Activated naive CD4-positive, alpha-beta T cell treated with anti-CD3 and anti-CD28 coated beads for 36 hours (primary cell): ENCODE measurements around the gene CD96. TPM values are rescaled to one million over a fixed set of nuclear protein-coding genes. Genes with fewer than 3 reads are reported as not detected.

Source experiments
- CTCF ChIA-PET: fragments of 350-600 bp; sonication (Branson Sonifier 250); formaldehyde crosslinking; loops from one replicate; lab custom pipeline; 2021; ENCODE audit warnings: antibody characterized with exemption; lab: Charles Lee
- DNase-seq: peaks from one replicate; pipeline ENCODE4 v3.0.0-alpha.2; 2020
- H3K27ac Mint-ChIP-seq: one replicate; pipeline ENCODE4 v1.8.0; 2021; ENCODE audit warnings: mild to moderate bottlenecking, mixed read lengths
- H3K27me3 Mint-ChIP-seq: one replicate; pipeline ENCODE4 v1.8.0; 2021; ENCODE audit warnings: low read depth, mixed read lengths
- H3K36me3 Mint-ChIP-seq: one replicate; pipeline ENCODE4 v1.8.0; 2021; ENCODE audit warnings: low read depth, mixed read lengths
- H3K4me1 Mint-ChIP-seq: one replicate; pipeline ENCODE4 v1.8.0; 2021; ENCODE audit warnings: low read depth, mixed read lengths
- H3K4me3 Mint-ChIP-seq: one replicate; pipeline ENCODE4 v1.8.0; 2021; ENCODE audit warnings: mild to moderate bottlenecking, moderate library complexity, mixed read lengths
- H3K9me3 Mint-ChIP-seq: one replicate; pipeline ENCODE4 v1.8.0; 2021; ENCODE audit warnings: mixed read lengths
- intact Hi-C: fragments of 100-400 bp; cut with micrococcal nuclease; formaldehyde crosslinking; loops from one replicate; pipeline ENCODE4 v1.15.1; 2023
- total RNA-seq, 2 experiments: library from RNA; stranded (reverse); gene quantifications; one replicate each; pipeline ENCODE4 v1.2.3, GENCODE V29; 2021

CD96 gene
- total RNA-seq, 2 experiments from 2014 or later, result 52.7 to 61.8 TPM

DNA sequence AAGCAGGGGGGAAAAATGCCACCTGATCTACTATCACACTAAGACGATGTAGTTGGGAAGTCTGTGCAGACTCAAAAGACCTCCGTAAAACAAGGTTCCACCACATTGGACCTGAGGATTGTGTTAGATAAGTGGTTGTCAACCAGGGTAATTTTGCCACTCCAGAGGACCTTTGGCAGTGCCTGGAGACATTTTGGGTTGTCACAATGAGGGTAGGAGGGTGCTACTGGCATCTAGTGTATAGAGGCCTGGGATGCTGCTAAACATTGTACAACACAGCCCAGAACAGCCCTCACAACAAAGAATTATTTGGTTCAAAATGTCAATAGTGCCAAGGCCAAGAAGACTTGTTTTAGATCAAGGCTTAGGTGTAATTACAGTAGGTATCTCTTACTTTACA, 67.7 kb downstream of the CD96 start:
- Mint-ChIP-seq H3K36me3 (peaks cover 36% of the 10 kb centered on the region), H3K9me3 (no peaks in the 10 kb centered on the region), H3K27me3 (no peaks in the 10 kb centered on the region), H3K4me3 (no peak overlapping the region), H3K4me1 (peaks cover 94% of the 10 kb centered on the region), H3K27ac (peak overlapping the region; percentile 97)
- DNase-seq, result peak; percentile 25
- CTCF ChIA-PET, result interaction anchor here (1.1 to 2.1 kb wide), 5 partner anchors 13 to 60 kb away, joined by 5 to 8 read pairs (median 6); partner anchors contain the start of gene ZBED2
- intact Hi-C loops, result loop anchor here (1.0 to 10.0 kb wide), 10 partner anchors 14 to 1805 kb away; partner anchors contain the start of genes CD200, CD96, GCSAM and ZBED2

DNA sequence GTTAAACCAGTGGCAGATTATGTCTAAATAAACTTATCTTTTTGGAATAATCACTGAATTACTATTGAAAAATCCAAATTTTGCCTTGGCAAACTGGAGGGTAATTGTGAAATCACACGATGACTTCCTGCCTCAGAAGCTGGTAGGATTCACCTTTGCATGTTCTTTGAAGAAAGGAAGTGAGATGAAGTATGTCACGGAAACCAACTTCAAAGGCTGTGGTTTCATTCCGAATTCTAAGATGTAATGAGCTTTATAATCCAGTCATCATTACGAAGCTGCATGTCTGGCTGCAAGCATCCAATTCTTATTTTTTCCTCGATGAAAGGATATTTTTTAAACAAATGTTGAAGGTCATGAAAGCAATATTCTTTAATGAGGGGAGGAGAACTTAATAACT, 68.2 kb downstream of the CD96 start:
- CTCF ChIA-PET, result interaction anchor here (0.7 to 2.1 kb wide), 7 partner anchors 8 to 59 kb away, joined by 3 to 8 read pairs (median 5); partner anchors contain the start of gene ZBED2
- Mint-ChIP-seq H3K36me3 (peaks cover 37% of the 10 kb centered on the region), H3K27me3 (no peaks in the 10 kb centered on the region), H3K4me3 (peak overlapping the region; percentile 56), H3K4me1 (peaks cover 94% of the 10 kb centered on the region), H3K9me3 (no peaks in the 10 kb centered on the region), H3K27ac (peak overlapping the region; percentile 97)
- peak; percentile 71 for DNase-seq
- intact Hi-C loops, result loop anchor here (1.0 to 10.0 kb wide), 8 partner anchors 15 to 1805 kb away; partner anchors contain the start of genes CD96 and ZBED2

DNA sequence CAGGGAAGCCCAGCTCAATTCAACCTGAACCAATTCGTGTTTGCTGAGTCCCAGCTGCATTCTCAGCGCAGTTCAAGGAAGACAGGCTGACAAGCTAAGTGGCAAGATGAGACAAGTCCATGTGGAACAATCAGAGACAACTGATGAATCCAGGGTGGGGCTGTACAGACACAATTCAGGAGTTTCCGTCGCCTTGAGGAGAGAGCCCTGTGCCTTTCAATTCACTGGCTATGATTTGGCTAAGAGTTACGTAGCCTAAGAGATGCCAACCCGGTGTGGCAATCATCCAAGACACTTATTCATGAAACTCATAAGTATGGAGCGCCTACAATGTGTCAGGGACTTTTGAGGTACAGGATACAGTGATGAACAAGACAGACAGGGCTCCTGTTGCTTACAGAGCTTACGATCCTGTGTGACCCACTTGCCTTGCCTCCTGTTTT, 68.6 kb downstream of the CD96 start:
- peak; percentile 69 for DNase-seq
- no peaks in the 10 kb centered on the region for H3K9me3 Mint-ChIP-seq
- peak overlapping the region; percentile 56 for H3K4me3 Mint-ChIP-seq
- peak overlapping the region; percentile 97 for H3K27ac Mint-ChIP-seq
- H3K27me3 Mint-ChIP-seq, result no peaks in the 10 kb centered on the region
- H3K36me3 Mint-ChIP-seq, result peaks cover 37% of the 10 kb centered on the region
- intact Hi-C loops, result loop anchor here (1.0 to 10.0 kb wide), 8 partner anchors 15 to 1806 kb away; partner anchors contain the start of genes CD96 and ZBED2
- peaks cover 94% of the 10 kb centered on the region for H3K4me1 Mint-ChIP-seq
- CTCF ChIA-PET, result interaction anchor here (0.7 to 2.1 kb wide), 7 partner anchors 9 to 59 kb away, joined by 3 to 8 read pairs (median 5); partner anchors contain the start of gene ZBED2

DNA sequence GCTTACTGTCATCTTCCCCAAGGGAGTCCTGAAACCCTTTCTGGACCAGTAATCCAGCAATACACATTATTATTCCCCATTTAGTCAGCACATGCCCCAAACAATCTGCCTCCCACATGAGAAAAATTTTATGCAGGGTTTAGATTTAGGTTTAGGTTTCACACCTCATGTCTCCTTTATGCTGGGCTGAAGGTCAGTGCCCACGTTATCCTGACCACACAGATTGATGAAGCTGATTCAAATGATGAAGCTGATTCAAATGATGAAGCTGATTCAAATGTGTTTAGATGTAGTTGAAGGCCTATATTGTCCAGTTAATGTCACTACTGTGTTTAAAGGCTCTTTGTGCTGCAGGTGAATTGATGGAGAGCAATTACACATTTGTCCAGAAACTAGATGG, 71.3 kb downstream of the CD96 start:
- CTCF ChIA-PET, result interaction anchor here (1.0 to 1.5 kb wide), 4 partner anchors 9 to 35 kb away, joined by 4 to 7 read pairs (median 6); partner anchors contain the start of gene ZBED2
- no peak for DNase-seq
- Mint-ChIP-seq H3K4me3 (no peak overlapping the region), H3K4me1 (peaks cover 96% of the 10 kb centered on the region), H3K36me3 (peaks cover 32% of the 10 kb centered on the region), H3K27me3 (no peaks in the 10 kb centered on the region), H3K27ac (peak overlapping the region; percentile 97), H3K9me3 (no peaks in the 10 kb centered on the region)
- intact Hi-C loops, result loop anchor here (5.0 to 10.0 kb wide), 2 partner anchors 1394 to 1808 kb away; no protein-coding TSS in a partner anchor

DNA sequence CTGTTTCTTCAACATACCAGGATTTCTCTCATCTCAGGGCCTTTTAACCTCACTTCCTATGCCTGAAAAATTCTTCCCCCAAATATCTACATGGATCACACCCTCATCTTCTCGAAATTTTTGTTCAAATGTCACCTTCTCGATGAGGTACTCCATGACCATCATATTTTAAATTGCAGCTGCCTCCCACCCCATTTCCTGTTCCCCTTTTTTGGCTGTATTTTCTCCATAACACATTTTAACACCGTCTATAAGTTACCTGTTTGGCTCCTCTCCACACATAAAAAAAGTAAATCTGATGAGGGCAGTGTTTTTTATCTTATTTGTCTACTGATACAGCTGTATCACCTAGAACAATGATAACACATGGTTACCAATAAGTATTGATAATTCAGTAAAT, 73.9 kb downstream of the CD96 start:
- Mint-ChIP-seq H3K27ac (peak overlapping the region; percentile 97), H3K4me3 (peak overlapping the region; percentile 16), H3K4me1 (peaks cover 85% of the 10 kb centered on the region), H3K36me3 (peaks cover 27% of the 10 kb centered on the region), H3K9me3 (no peaks in the 10 kb centered on the region), H3K27me3 (no peaks in the 10 kb centered on the region)
- DNase-seq, result no peak
- CTCF ChIA-PET, result interaction anchor here (0.6 to 5.9 kb wide), 23 partner anchors 9 to 397 kb away, joined by 3 to 97 read pairs (median 8); partner anchors contain the start of genes CD96 and ZBED2
- intact Hi-C loops, result loop anchor here (1.0 to 10.0 kb wide), 11 partner anchors 21 to 1811 kb away; partner anchors contain the start of genes CD96, NECTIN3 and ZBED2

DNA sequence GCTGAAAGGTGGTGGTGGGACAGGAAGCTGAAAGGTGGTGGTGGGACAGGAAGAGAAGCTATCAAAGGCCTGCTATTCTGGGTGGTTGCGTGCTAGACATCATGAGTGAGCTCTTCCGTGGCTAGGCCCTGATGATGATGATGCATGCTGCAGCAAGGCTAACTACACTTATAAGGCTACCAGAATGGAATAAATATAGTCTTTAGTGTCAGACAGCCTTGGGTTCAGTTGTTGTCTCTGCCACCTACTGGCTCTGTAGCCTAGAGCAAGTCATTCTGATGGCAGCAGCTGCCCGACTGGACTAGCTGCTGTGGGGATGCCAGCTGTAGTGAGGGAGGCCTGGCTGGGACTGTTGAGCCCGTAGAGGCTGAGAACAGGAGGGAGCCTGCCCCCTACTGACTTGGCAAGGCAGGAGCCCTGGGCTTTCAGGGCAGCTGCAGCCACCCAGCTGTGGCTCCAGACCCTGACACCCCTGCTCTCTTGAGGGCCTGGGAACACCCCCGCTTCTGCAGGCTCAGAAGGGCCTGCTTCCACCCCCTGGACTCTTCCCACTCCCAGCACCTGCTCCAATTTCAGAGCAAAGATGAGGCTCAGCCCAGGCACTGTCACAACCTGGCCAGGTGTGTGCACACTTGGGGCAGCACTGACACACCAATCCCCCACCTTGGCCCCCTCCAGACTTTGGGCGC, 74.6 kb downstream of the CD96 start:
- peaks cover 22% of the 10 kb centered on the region for H3K36me3 Mint-ChIP-seq
- no peaks in the 10 kb centered on the region for H3K27me3 Mint-ChIP-seq
- intact Hi-C loops, result loop anchor here (1.0 to 10.0 kb wide), 11 partner anchors 21 to 1812 kb away; partner anchors contain the start of genes CD96, NECTIN3 and ZBED2
- H3K9me3 Mint-ChIP-seq, result no peaks in the 10 kb centered on the region
- DNase-seq, result peak; percentile 83
- no peak overlapping the region for H3K4me3 Mint-ChIP-seq
- H3K4me1 Mint-ChIP-seq, result peaks cover 79% of the 10 kb centered on the region
- CTCF ChIA-PET, result interaction anchor here (0.6 to 5.9 kb wide), 26 partner anchors 8 to 397 kb away, joined by 3 to 97 read pairs (median 6); partner anchors contain the start of genes CD96 and ZBED2
- peak overlapping the region; percentile 97 for H3K27ac Mint-ChIP-seq

DNA sequence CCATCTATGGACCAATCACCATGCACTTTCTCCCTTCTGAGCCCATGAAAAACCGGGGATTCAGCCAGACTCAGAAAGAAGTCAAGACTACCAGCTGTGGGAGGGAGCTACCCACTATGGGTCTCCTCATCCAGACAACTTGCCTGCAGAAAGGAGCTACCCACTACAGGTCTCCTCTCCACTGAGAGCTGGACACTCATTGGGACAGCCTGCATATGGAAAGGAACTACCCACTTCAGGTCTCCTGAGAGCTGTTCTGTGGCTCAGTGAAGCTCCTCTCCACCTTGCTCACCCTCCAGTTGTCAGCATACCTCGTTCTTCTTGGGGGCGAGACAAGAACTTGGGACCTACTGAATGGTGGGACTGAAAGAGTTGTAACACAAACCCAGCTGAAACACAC, 75.4 kb downstream of the CD96 start:
- Mint-ChIP-seq H3K9me3 (no peaks in the 10 kb centered on the region), H3K27ac (peak overlapping the region; percentile 97), H3K4me3 (no peak overlapping the region), H3K4me1 (peaks cover 70% of the 10 kb centered on the region), H3K36me3 (peaks cover 20% of the 10 kb centered on the region), H3K27me3 (no peaks in the 10 kb centered on the region)
- peak; percentile 29 for DNase-seq
- intact Hi-C loops, result loop anchor here (2.0 to 10.0 kb wide), 7 partner anchors 49 to 1813 kb away; partner anchors contain the start of gene NECTIN3
- CTCF ChIA-PET, result interaction anchor here (0.7 to 5.9 kb wide), 13 partner anchors 13 to 76 kb away, joined by 3 to 97 read pairs (median 13); partner anchors contain the start of genes CD96 and ZBED2

DNA sequence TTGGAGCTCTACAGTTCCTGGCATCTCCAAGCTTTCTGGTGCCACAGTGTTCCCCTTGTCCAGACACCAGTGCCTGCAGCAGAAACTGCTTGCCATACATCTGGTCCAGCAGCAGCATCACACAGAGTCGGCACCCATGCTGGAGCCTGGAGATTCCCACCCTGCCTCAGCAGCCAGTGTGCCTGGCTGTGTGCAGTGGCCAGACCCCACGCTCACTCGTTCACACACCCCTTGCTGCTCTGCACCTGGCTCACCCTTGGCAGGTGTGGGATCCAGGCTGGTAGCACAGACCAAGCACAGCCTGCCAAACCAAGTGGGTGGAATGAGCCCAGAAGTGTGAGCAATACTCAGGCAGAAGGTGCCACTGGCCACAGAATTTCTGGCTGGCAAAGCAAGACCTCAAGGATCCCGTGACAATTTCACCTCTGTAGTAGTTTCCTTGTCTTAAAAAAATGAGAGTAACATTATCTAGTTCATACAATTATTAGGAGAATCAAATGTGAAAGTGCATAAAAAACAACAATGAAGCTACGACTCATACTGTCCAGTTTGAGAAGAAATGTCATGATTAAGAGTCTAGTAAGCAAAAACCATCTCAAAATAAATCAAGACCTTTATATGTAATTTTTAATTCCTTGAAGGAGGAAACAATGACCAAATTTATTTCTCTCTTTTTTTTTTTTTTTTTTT, 76.1 kb downstream of the CD96 start:
- H3K4me3 Mint-ChIP-seq, result no peak overlapping the region
- intact Hi-C loops, result loop anchor here (2.0 to 10.0 kb wide), 7 partner anchors 49 to 1813 kb away; partner anchors contain the start of gene NECTIN3

DNA sequence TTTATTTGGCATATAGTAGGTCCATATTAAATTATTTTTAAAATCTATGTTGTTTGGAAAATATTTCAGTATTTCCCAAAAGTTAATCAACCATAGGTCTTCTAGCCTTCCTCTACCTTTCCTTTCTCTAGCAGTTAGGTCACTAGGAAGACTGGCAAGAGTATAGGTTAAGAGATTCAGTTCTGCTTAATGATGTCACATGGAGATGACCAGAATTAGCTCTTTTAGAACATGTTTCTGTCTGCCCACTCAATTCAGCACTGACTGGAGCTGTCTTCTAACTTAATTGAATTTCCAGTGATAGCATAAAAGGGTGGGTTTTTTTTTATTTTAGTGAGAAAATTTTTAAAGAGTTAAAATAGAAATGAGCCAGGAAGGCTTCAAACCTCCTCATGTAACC, 76.9 kb downstream of the CD96 start:
- intact Hi-C loops, result loop anchor here (5.0 to 10.0 kb wide), 4 partner anchors 282 to 1814 kb away; no protein-coding TSS in a partner anchor
- H3K4me3 Mint-ChIP-seq, result no peak overlapping the region
- peaks cover 56% of the 10 kb centered on the region for H3K4me1 Mint-ChIP-seq
- DNase-seq, result no peak
- H3K36me3 Mint-ChIP-seq, result peaks cover 12% of the 10 kb centered on the region
- no peaks in the 10 kb centered on the region for H3K9me3 Mint-ChIP-seq
- CTCF ChIA-PET, result interaction anchor here (0.9 to 5.9 kb wide), 7 partner anchors 12 to 360 kb away, joined by 3 to 97 read pairs (median 4); partner anchors contain the start of genes ABHD10 and ZBED2
- H3K27ac Mint-ChIP-seq, result peak overlapping the region; percentile 54
- H3K27me3 Mint-ChIP-seq, result no peaks in the 10 kb centered on the region

More for the DNA sequence above, 76.1 kb downstream of the CD96 start:
- Mint-ChIP-seq H3K27ac (peak overlapping the region; percentile 97), H3K27me3 (no peaks in the 10 kb centered on the region), H3K4me1 (peaks cover 64% of the 10 kb centered on the region), H3K36me3 (peaks cover 14% of the 10 kb centered on the region), H3K9me3 (no peaks in the 10 kb centered on the region)
- CTCF ChIA-PET, result interaction anchor here (0.7 to 5.9 kb wide), 14 partner anchors 11 to 361 kb away, joined by 3 to 97 read pairs (median 8); partner anchors contain the start of genes ABHD10 and ZBED2
- no peak for DNase-seq

DNA sequence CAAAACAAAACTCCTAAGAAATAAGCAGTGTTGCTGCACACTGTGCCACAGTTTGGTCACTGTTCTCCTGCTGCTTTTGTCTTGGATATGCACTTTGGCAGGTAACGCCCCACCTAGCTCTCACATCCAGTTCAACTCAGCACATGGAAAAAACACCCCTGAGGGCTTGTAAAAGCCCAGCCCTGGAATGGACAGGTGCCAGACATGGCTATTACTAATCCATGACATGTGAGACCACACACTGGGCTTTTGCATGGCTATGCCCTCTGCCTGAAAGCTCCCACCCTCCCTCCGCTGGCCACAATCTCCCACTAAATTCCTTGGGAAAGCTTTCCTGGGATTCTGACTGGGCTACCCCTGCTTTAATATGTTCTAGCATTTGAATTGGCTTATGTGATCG, 77.8 kb downstream of the CD96 start:
- H3K4me3 Mint-ChIP-seq, result no peak overlapping the region
- intact Hi-C loops, result loop anchor here (5.0 to 10.0 kb wide), 4 partner anchors 283 to 1815 kb away; no protein-coding TSS in a partner anchor
- H3K27ac Mint-ChIP-seq, result peak overlapping the region; percentile 54
- no peaks in the 10 kb centered on the region for H3K27me3 Mint-ChIP-seq
- peaks cover 47% of the 10 kb centered on the region for H3K4me1 Mint-ChIP-seq
- peaks cover 10% of the 10 kb centered on the region for H3K36me3 Mint-ChIP-seq
- CTCF ChIA-PET, result interaction anchor here (1.0 to 5.9 kb wide), 4 partner anchors 12 to 43 kb away, joined by 4 to 97 read pairs (median 48); partner anchors contain the start of gene ZBED2
- no peaks in the 10 kb centered on the region for H3K9me3 Mint-ChIP-seq
- DNase-seq, result no peak

DNA sequence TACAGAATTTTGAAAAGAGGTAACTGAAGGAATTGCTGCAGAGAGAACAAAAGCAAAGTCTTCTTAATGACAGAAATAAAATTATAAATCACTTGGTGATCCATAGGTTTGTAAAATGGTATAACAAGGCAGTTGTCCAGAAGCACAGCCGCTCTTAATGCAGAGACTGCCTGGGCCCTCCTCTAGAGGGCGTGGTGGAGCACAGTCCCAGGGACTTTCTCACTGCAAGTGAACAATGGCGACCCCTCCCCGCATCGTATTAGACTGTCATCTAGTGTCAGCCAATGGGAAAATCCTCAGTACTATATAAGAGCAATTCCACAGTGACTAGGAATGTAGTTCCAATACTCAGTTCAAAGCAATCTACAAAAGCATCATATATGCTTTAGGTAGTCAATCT, 79.5 kb downstream of the CD96 start:
- Mint-ChIP-seq H3K27ac (no peak overlapping the region), H3K27me3 (no peaks in the 10 kb centered on the region), H3K36me3 (peaks cover 8% of the 10 kb centered on the region), H3K4me3 (no peak overlapping the region), H3K9me3 (no peaks in the 10 kb centered on the region), H3K4me1 (peaks cover 30% of the 10 kb centered on the region)
- intact Hi-C loops, result no loop called here
- CTCF ChIA-PET, result interaction anchor here (0.7 to 1.8 kb wide), 5 partner anchors 8 to 88 kb away, joined by 3 to 8 read pairs (median 4); no protein-coding TSS in a partner anchor
- DNase-seq, result peak; percentile 80
